ENCODE measurements around the gene DSCAML1. TPM values are rescaled to one million over a fixed set of nuclear protein-coding genes. Genes with fewer than 3 reads are reported as not detected.

The DSCAML1 gene
- total and polyA plus RNA-seq, 9 of the 15 experiments (the other 6 are each of a cell fraction or from before 2014, with no cell fraction given): not detected

DNA sequence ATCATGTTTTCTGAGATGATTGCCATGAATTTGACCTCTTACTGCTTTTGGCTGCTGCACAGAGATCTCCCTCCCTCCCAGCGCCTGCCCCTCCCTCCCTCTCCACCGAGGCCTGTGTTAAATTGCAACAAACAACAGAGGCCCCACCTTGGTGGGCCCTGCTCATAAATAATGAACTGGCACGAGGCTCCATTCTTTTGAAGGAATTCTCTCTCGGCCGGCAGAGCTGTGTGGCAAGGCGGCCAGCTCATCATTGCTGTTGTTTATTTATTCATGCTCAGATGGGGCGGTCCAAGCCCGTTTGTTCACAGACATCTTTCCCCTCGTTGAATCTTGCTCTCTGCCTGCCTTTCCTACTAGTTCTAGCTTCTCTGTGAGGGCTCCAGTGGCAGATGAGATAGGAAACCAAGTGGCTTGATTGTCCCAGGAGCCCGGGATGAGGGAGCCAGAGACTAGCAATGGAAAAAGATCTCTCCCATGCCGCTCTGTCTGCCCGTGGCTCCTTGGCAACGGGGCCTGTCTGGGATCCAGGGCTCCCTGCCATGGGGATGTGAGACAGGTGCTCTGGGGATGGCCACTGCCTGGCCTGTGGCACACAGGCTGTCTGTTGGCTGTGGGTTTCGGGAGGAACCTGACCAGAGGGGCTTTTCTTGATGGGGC, 192.6 kb downstream of the DSCAML1 start:
- H3K27ac ChIP-seq (ENCODE audit: extremely low read depth, low read depth, low read length): no peak overlapping the region
- ChIA-PET CTCF (ENCODE audit: low intra/inter-chr PET ratio) (no interaction called here), POLR2A (no interaction called here)
- H3K36me3 ChIP-seq (ENCODE audit: control insufficient read depth, insufficient read depth, low read length): no peaks in the 10 kb centered on the region
- DNase-seq (ENCODE audit: extremely low read depth in 1 of 4, low spot score in 3 of 4) (no peak), FAIRE-seq (no peak), ATAC-seq (no peak)
- no peak overlapping the region for H3K4me2 ChIP-seq (ENCODE audit: insufficient read depth, low read length)
- H3K9me3 ChIP-seq (replicated peaks; ENCODE audit: control insufficient read depth, insufficient read depth, low read depth, low read length): no peaks in the 10 kb centered on the region
- no peak overlapping the region for H3K9ac ChIP-seq (ENCODE audit: insufficient read depth in 1 of 2, low read depth in 2 of 2, low read length in 2 of 2)
- no peak overlapping the region for H2AFZ ChIP-seq (ENCODE audit: low read depth, low read length)
- no TSS peak for BruUV-seq (replicated peaks)
- H3K4me1 ChIP-seq (replicated peaks in 1 of 2; ENCODE audit: control insufficient read depth in 2 of 2, insufficient read depth in 2 of 2, low read length in 2 of 2): no peaks in the 10 kb centered on the region
- intact Hi-C loops (cut with micrococcal nuclease): no loop called here
- WGBS (ENCODE audit: insufficient coverage, low coverage, missing lambda C conversion rate): 0% methylated on average over 13 of the region's 14 CpGs
- peaks cover 10 to 75% of the 10 kb centered on the region in 2 experiments; a peak in 3 of 5 replicates for H3K27me3 ChIP-seq (ENCODE audit: control insufficient read depth in 2 of 2, insufficient read depth in 2 of 2, low read length in 2 of 2)
- no peak overlapping the region for H3K4me3 ChIP-seq
- peaks cover 12% of the 10 kb centered on the region for H4K20me1 ChIP-seq (replicated peaks; ENCODE audit: control insufficient read depth, insufficient read depth, low read length)
- no peaks in the 10 kb centered on the region for H3K9me1 ChIP-seq (ENCODE audit: control insufficient read depth, insufficient read depth, low read length)
- no peaks in the 10 kb centered on the region for H3K79me2 ChIP-seq (ENCODE audit: control insufficient read depth, insufficient read depth, low read length)
- TF ChIP-seq, protein P1, sequence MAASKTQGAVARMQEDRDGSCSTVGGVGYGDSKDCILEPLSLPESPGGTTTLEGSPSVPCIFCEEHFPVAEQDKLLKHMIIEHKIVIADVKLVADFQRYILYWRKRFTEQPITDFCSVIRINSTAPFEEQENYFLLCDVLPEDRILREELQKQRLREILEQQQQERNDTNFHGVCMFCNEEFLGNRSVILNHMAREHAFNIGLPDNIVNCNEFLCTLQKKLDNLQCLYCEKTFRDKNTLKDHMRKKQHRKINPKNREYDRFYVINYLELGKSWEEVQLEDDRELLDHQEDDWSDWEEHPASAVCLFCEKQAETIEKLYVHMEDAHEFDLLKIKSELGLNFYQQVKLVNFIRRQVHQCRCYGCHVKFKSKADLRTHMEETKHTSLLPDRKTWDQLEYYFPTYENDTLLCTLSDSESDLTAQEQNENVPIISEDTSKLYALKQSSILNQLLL (CRISPR knock-in tag; IDR thresholded peaks at IDR 0.05; ENCODE audit: borderline replicate concordance): no peak
- TF ChIP-seq, protein P2, sequence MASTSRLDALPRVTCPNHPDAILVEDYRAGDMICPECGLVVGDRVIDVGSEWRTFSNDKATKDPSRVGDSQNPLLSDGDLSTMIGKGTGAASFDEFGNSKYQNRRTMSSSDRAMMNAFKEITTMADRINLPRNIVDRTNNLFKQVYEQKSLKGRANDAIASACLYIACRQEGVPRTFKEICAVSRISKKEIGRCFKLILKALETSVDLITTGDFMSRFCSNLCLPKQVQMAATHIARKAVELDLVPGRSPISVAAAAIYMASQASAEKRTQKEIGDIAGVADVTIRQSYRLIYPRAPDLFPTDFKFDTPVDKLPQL (IDR thresholded peaks at IDR 0.05; ENCODE audit: extremely low read depth, insufficient read length): no peak
- TF ChIP-seq DACH1 (IDR thresholded peaks at IDR 0.05; ENCODE audit: partially characterized antibody): no peak
- no peak for TF ChIP-seq ZNF785 (CRISPR knock-in tag; IDR thresholded peaks at IDR 0.05)
- TF ChIP-seq SP1 (CRISPR knock-in tag; IDR thresholded peaks at IDR 0.05): no peak
- TF ChIP-seq, protein P3, sequence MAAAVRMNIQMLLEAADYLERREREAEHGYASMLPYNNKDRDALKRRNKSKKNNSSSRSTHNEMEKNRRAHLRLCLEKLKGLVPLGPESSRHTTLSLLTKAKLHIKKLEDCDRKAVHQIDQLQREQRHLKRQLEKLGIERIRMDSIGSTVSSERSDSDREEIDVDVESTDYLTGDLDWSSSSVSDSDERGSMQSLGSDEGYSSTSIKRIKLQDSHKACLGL (CRISPR knock-in tag; IDR thresholded peaks at IDR 0.05; ENCODE audit: borderline replicate concordance, poor library complexity, severe bottlenecking): no peak
- in situ Hi-C loops (cut with MboI): no loop called here

Data from K562 (cell line).